ENCODE data around the gene PIP4K2A. TPM values are rescaled to one million over a fixed set of nuclear protein-coding genes. Genes with fewer than 3 reads are reported as not detected.

PIP4K2A gene
- total and polyA plus RNA-seq, 2 donors (not counting 3 experiments of a cell fraction or from before 2014, with no cell fraction given): 11.8 to 32.6 TPM

- H3K4me2 ChIP-seq (ENCODE audit: insufficient read depth, low read length): no peak overlapping the region
- TF ChIP-seq MYC (IDR thresholded peaks at IDR 0.05; ENCODE audit: low read depth, low read length): no peak
- TF ChIP-seq POLR2A (IDR thresholded peaks at IDR 0.05; ENCODE audit: low read depth, low read length): no peak
- no peak for TF ChIP-seq CTCF (IDR thresholded peaks at IDR 0.05; ENCODE audit: extremely low read depth in 1 of 2, insufficient read depth in 1 of 2, low read depth in 1 of 2, low read length in 2 of 2)
- TF ChIP-seq GATA2 (IDR thresholded peaks at IDR 0.05; ENCODE audit: insufficient read depth, insufficient read length, low read depth, low read length): no peak
- no peak for TF ChIP-seq FOS (IDR thresholded peaks at IDR 0.05; ENCODE audit: borderline replicate concordance, insufficient read depth, low read length)
- no peak for TF ChIP-seq POLR2AphosphoS5 (IDR thresholded peaks at IDR 0.05; ENCODE audit: insufficient read depth, low read depth, low read length)
- TF ChIP-seq MAX (IDR thresholded peaks at IDR 0.05; ENCODE audit: insufficient read depth, insufficient read length): no peak
- no peak for TF ChIP-seq JUN (IDR thresholded peaks at IDR 0.05; ENCODE audit: borderline replicate concordance, insufficient read depth, insufficient read length, low read depth)
- TF ChIP-seq EZH2 (IDR thresholded peaks at IDR 0.05; ENCODE audit: borderline replicate concordance, low read depth, low read length, severe bottlenecking): no peak
- H3K9me1 ChIP-seq (replicated peaks; ENCODE audit: control insufficient read depth, extremely low read depth, insufficient read depth, low read length): no peaks in the 10 kb centered on the region
- DNase-seq (ENCODE audit: low read depth, low spot score): no peak
- H3K4me3 ChIP-seq (replicated peaks in 1 of 3; ENCODE audit: insufficient read depth in 1 of 3, low read depth in 1 of 3, low read length in 3 of 3): no peak overlapping the region
- H3K36me3 ChIP-seq (ENCODE audit: control insufficient read depth in 2 of 2, extremely low read depth in 1 of 2, insufficient read depth in 2 of 2, low read length in 2 of 2): peaks cover 0 to 15% of the 10 kb centered on the region in 2 experiments
- H3K4me1 ChIP-seq (ENCODE audit: control insufficient read depth, extremely low read depth, insufficient read depth, low read length): no peaks in the 10 kb centered on the region
- ChIA-PET CTCF (no interaction called here), POLR2A (no interaction called here)
- no peak overlapping the region for H2AFZ ChIP-seq (ENCODE audit: low read depth, low read length)
- no peaks in the 10 kb centered on the region for H3K27me3 ChIP-seq (ENCODE audit: control insufficient read depth in 2 of 2, insufficient read depth in 2 of 2, low read length in 2 of 2)
- FAIRE-seq: no peak
- dilution Hi-C loops (cut with MboI; ENCODE audit: extremely low pct_ligation_motif_present, low sequenced_read_pairs) (no loop called here), intact Hi-C loops (cut with micrococcal nuclease) (no loop called here)
- BruUV-seq (replicated peaks): no TSS peak
- no peaks in the 10 kb centered on the region for H3K9me3 ChIP-seq (replicated peaks; ENCODE audit: control insufficient read depth, insufficient read depth, low read length)
- no peaks in the 10 kb centered on the region for H4K20me1 ChIP-seq (replicated peaks; ENCODE audit: control insufficient read depth, extremely low read depth, insufficient read depth, low read length)
- H3K79me2 ChIP-seq (ENCODE audit: control insufficient read depth, insufficient read depth, low read length): no peaks in the 10 kb centered on the region
- no peak overlapping the region for H3K27ac ChIP-seq (ENCODE audit: insufficient read depth, low read depth, low read length)
- no peak overlapping the region for H3K9ac ChIP-seq (replicated peaks; ENCODE audit: extremely low read depth, insufficient read depth, low read length)
Measured at GRCh38 chr10:22544325-22545068, 169.9 kb downstream of the PIP4K2A start.
